ENCODE measurements around the gene SCTR.

The SCTR gene

DNA sequence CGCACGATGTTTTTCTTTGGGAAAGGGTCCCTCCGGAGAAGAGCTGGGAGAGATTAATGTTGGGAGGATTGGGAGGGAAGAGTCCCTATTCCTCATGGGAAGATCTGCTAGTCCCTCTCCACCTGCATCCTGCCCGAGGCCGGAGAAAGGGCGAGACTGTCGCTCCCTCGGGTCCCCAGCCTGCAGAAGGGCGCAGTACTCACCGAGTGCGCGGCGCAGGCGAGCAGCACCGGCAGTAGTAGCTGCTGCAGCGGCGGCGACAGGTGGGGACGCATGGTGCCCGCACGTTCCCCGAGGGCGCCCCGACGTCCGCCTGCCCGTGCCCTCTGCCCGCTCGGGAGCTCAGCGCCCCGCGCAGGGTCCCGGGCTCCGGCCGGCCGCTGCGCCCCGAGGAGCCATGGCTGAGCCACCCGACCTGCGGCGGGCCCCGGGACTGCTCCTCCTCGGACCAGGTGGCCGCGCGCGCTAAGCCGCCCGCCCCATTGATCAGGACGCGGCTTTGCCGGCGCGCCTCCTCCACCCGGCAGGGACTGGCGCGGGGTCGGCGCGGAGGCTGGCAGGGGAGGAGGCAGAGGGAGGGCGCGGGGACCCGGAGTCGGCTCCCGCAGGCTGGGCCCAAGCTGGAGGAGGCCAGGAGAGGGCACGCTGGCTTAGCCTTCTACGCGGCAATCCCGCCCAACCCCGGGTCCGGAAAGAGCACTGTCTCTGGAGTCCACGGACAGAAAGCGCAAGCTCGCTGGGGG lies at the start of gene SCTR:
SCTR (minus strand) TSS at position 532 of the 743 bp plus-strand sequence; CDS start at position 275, 257 bp downstream.
- DNase-seq = no peak

DNA sequence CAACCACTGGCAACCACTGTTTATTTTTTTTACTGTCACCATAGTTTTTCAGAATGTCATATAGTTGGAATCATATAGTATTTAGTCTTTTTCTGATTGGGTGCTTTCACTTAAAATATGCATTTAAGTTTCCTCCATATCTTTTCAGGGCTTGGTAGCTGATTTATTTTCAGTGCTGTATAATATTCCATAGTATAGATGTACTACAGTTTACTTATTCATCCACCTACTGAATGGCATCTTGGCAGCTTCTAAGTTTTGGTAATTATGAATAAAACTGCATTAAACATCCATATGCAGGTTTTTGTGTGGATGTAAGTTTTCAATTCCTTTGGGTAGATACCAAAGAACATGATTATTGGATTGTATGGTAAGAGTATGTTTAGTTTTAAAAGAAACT lies 43.0 kb upstream of the SCTR start:
- DNase-seq = no peak

DNA sequence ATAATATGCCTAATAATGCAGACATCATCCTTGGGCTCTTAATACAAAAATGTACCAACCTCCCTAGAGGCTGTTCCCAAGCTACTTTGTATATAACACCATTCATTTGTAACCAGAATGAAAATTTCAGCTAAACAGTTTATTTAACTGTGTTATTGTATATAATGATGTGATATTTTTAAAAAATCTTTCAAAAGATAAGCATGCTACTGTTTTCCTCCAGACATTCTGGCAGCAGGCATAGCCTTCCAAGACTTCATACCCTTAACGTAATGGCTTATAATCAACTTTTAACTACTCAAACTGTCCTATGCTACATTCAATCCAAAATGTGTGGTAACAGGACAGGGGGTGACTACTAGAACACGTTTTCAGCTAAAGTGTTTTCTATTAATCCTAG lies 41.2 kb upstream of the SCTR start:
- DNase-seq = no peak

GRCh38 chr2:119553687-119554344 lies 29.5 kb upstream of the SCTR start:
- no peak for DNase-seq

GRCh38 chr2:119552902-119553301 lies 28.6 kb upstream of the SCTR start:
- no peak for DNase-seq

GRCh38 chr2:119550856-119551255 lies 26.6 kb upstream of the SCTR start:
- DNase-seq = no peak

- DNase-seq = no peak
Measured at GRCh38 chr2:119550346-119550745, 26.1 kb upstream of the SCTR start.

DNA sequence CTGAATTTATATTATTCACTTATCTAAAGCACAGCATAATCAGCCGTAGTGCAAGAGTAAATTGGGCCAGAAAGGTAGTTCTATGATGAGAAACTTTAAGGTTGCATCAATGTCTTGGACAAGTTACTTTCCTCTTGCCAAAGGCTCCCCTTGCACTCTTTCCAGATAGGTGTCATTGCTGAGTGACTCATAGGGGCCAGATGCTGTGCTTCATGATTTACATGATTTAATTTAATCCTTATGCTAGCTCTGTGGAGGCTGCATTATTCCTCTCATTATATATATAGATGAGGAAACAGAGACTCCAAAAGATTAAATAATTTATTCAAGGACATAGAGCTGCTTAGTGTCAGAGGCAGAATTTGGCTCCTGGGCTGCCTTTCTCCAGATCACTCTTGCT lies 25.0 kb upstream of the SCTR start:
- DNase-seq = no peak

- no peak for DNase-seq
Measured at GRCh38 chr2:119548516-119549120, 24.3 kb upstream of the SCTR start.

GRCh38 chr2:119546447-119546767 lies 22.1 kb upstream of the SCTR start:
- DNase-seq = no peak

GRCh38 chr2:119545754-119546446 lies 21.6 kb upstream of the SCTR start:
- DNase-seq = no peak

GRCh38 chr2:119544939-119545475 lies 20.7 kb upstream of the SCTR start:
- no peak for DNase-seq

- peak; percentile 45 for DNase-seq
Measured at GRCh38 chr2:119544075-119544938, 20.0 kb upstream of the SCTR start, which contains the start of gene CFAP221. CFAP221 (plus strand) TSS chr2:119544449; CDS start chr2:119546132, 1,683 bp downstream.

- no peak for DNase-seq
Measured at GRCh38 chr2:119541476-119541875, 17.2 kb upstream of the SCTR start.

- DNase-seq = no peak
Measured at GRCh38 chr2:119537792-119538191, 13.5 kb upstream of the SCTR start.

- no peak for DNase-seq
Measured at GRCh38 chr2:119536707-119537106, 12.4 kb upstream of the SCTR start.

GRCh38 chr2:119536211-119536610 lies 11.9 kb upstream of the SCTR start:
- DNase-seq = no peak

DNA sequence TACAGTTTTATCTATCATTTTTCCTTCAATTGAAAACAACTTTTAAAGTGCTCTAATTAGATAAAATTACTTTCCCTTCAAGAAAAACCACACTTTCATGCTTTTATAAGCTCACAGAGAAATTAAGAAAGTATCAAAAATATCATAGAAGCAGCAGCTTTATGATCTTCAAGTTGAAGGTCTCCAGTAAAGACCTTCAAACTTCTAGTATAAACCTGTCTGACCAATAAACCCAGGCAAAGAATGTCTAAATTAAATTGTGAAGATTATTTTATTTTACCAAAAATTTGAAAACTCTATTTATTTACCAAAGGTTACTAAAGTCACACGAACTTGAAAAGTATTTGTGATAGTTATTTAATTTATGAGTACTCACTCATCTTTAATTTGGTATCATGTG lies 9.3 kb upstream of the SCTR start:
- DNase-seq = no peak

DNA sequence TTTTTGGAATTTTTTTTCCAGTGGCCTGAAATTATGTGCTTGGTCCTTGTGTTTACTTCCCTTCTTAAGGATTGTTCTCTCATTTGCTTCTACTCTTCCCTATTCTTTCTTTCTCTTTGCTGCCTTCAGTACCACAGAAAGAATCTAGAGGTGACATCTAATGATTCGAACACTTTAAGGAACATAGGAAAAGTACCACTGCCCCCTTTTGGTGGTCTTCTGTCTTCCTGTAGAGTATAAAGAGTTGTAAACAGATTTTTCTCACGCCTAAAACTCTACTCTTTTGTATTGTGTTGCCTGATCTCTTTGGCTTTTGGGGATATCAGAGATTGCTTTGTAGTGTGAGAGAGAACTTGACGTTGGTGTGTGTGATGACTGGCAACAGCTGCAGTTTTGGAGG lies 7.0 kb upstream of the SCTR start:
- no peak for DNase-seq

DNA sequence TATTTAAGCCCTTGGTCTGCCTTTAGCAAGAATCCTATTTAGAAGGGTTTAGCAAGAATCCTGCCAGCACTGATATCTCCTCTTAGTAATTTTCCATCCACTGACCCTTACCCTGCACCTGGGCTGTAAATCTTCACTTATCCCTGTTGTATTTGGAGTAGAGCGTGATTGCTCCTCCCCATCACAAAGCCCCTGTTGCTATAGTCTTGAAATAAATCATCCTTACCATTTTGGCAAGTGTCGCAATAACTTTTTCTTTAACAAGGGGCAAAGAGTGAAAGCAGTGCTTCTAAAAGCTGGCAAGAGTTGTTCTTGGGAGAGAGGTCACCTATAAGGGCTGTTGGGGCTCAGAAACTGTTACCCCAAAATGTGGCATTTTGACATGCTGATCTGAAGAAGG lies 3.7 kb upstream of the SCTR start:
- DNase-seq = no peak

- no peak for DNase-seq
Measured at GRCh38 chr2:119525614-119526013, 1.3 kb upstream of the SCTR start.

DNA sequence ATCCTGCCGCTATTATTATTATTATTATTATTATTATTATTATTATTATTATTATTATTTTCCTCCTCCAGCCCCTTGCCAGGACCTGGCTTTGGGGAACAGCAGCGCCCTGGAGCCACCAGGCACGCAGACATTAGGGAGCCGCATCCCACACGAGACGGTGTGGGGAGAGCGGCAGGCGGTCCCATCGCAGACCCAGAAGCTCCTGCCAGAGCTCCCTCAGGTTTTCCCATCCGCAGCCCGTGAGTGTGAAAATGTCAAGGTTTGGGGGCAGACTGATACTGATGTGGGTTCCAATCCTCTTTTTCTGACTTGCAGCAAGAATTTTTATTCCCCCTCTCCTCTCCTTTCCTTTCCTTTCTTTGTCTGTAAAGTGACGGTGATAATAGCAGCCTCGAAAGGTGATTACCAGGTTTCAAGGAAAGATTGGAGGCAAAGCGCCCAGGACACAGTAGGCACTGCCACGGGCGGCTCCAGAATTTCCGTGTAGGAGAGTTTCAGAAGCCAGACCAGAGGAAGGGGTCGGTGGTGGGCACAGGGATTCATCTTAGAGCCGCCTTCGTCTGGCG lies 816 bp downstream of the SCTR start:
- DNase-seq = no peak

Data from activated naive CD4-positive, alpha-beta T cell treated with Interleukin-2 at 50 U/mL for 16 hours (primary cell).